Neural cell (in vitro differentiated cells): Measurements from ENCODE around the gene TNS2. TPM values are rescaled to one million over a fixed set of nuclear protein-coding genes. Genes with fewer than 3 reads are reported as not detected.

ENCODE experiments used
- H2AFZ ChIP-seq: fragments of 200-600, 300-800 bp; sonication (generic), shearing (Covaris generic); 2 replicates; pipeline ENCODE4 v1.6.0; 2014; ENCODE audit warnings: low read depth, mild to moderate bottlenecking, antibody characterized with exemption, low read length, moderate library complexity
- H3F3A ChIP-seq: fragments of 200-600 bp; shearing (Covaris generic); 2 replicates; pipeline ENCODE4 v1.6.1; 2016; ENCODE audit warnings: mild to moderate bottlenecking, moderate library complexity, mixed read lengths, antibody characterized with exemption, low read length; ENCODE audit not compliant: insufficient read depth, poor library complexity, severe bottlenecking
- H3K27ac ChIP-seq: fragments of 200-600, 300-800 bp; sonication (generic), shearing (Covaris generic); 2 replicates; pipeline ENCODE4 v1.5.1; 2014; ENCODE audit warnings: mild to moderate bottlenecking, low read length, moderate library complexity
- H3K27me3 ChIP-seq: fragments of 300-800, 200-600 bp; sonication (generic), shearing (Covaris generic); 2 replicates; pipeline ENCODE4 v1.6.0; 2014; ENCODE audit warnings: mild to moderate bottlenecking, low read depth, low read length, moderate library complexity; ENCODE audit not compliant: insufficient read depth
- H3K36me3 ChIP-seq: fragments of 300-800, 200-600 bp; sonication (generic), shearing (Covaris generic); 2 replicates; pipeline ENCODE4 v1.5.1; 2014; ENCODE audit warnings: mild to moderate bottlenecking, antibody characterized with exemption, low read length, moderate library complexity; ENCODE audit not compliant: insufficient read depth
- H3K4me2 ChIP-seq: fragments of 300-800, 200-600 bp; sonication (generic), shearing (Covaris generic); 2 replicates; pipeline ENCODE4 v1.6.0; 2014; ENCODE audit warnings: mild to moderate bottlenecking, low read length
- H3K4me3 ChIP-seq: fragments of 300-800, 200-600 bp; sonication (generic), shearing (Covaris generic); 2 replicates; pipeline ENCODE4 v1.5.1; 2014; ENCODE audit warnings: mild to moderate bottlenecking, low read length, moderate library complexity
- H3K79me2 ChIP-seq: fragments of 200-600 bp; shearing (Covaris generic); replicated peaks from 2 replicates; pipeline ENCODE4 v1.6.0; 2014; ENCODE audit warnings: mild to moderate bottlenecking, low read length, moderate library complexity; ENCODE audit not compliant: insufficient read depth
- H3K9ac ChIP-seq: fragments of 300-800, 200-600 bp; sonication (generic), shearing (Covaris generic); 2 replicates; pipeline ENCODE4 v1.6.1; 2016; ENCODE audit warnings: mild to moderate bottlenecking, low read length, mixed read lengths
- H3K9me2 ChIP-seq: fragments of 200-600 bp; shearing (Covaris generic); 2 replicates; pipeline ENCODE4 v1.6.1; 2016; ENCODE audit warnings: mild to moderate bottlenecking, low read length, mixed read lengths; ENCODE audit not compliant: insufficient read depth
- H3K9me3 ChIP-seq: fragments of 200-600, 300-800 bp; sonication (generic), shearing (Covaris generic); 2 replicates; pipeline ENCODE4 v1.6.1; 2016; ENCODE audit warnings: mild to moderate bottlenecking, mixed run types, low read length, moderate library complexity, mixed read lengths
- H4K20me1 ChIP-seq: fragments of 200-600 bp; shearing (Covaris generic); 2 replicates; pipeline ENCODE4 v1.6.1; 2016; ENCODE audit warnings: mild to moderate bottlenecking, mixed run types; ENCODE audit not compliant: insufficient read depth
- CTCF ChIP-seq: fragments of 450-650 bp; IDR thresholded peaks from 2 replicates; pipeline ENCODE4 v1.5.1; 2014; ENCODE audit warnings: antibody characterized with exemption, mild to moderate bottlenecking, moderate library complexity; ENCODE audit not compliant: poor library complexity, severe bottlenecking
- EP300 ChIP-seq: fragments of 450-650 bp; conservative IDR thresholded peaks from 2 replicates; pipeline ENCODE4 v1.6.1; 2014; ENCODE audit warnings: antibody characterized with exemption, mild to moderate bottlenecking, moderate library complexity; ENCODE audit not compliant: poor library complexity, severe bottlenecking
- EZH2 ChIP-seq: fragments of 200-600, 300-800 bp; shearing (Covaris generic), sonication (generic); IDR thresholded peaks from 2 replicates; pipeline ENCODE4 v1.6.1; 2014; ENCODE audit warnings: antibody characterized with exemption, low read length, borderline replicate concordance, mild to moderate bottlenecking; ENCODE audit not compliant: insufficient read depth, poor library complexity, severe bottlenecking
- MXI1 ChIP-seq: fragments of 450-650 bp; conservative IDR thresholded peaks from 2 replicates; pipeline ENCODE4 v1.6.1; 2014; ENCODE audit warnings: antibody characterized with exemption, mild to moderate bottlenecking; ENCODE audit not compliant: poor library complexity, severe bottlenecking
- POLR2AphosphoS5 ChIP-seq: IDR thresholded peaks from 2 replicates; pipeline ENCODE4 v1.6.1; 2012
- RAD21 ChIP-seq: fragments of 450-650 bp; conservative IDR thresholded peaks from 2 replicates; pipeline ENCODE4 v1.6.1; 2014; ENCODE audit warnings: antibody characterized with exemption, mild to moderate bottlenecking, moderate library complexity
- REST ChIP-seq: IDR thresholded peaks from 2 replicates; pipeline ENCODE4 v1.6.1; 2012; ENCODE audit warnings: borderline replicate concordance
- SMC3 ChIP-seq: fragments of 450-650 bp; conservative IDR thresholded peaks from 2 replicates; pipeline ENCODE4 v1.6.1; 2014; ENCODE audit warnings: antibody characterized with exemption, mild to moderate bottlenecking, moderate library complexity; ENCODE audit not compliant: poor library complexity
- TAF1 ChIP-seq: IDR thresholded peaks from 2 replicates; pipeline ENCODE4 v1.6.1; 2012; ENCODE audit warnings: low read depth
- polyA plus RNA-seq: library from polyadenylated mRNA; depleted of rRNA; stranded (reverse); fragments of >200 nt; gene quantifications from 2 replicates; pipeline ENCODE4 v1.2.3, GENCODE V29; 2014

Gene TNS2
- polyA plus RNA-seq, 1 donor from 2014 or later = 4.2 TPM

GRCh38 chr12:53058674-53059433 is 9.0 kb downstream of the TNS2 start:
- no peaks in the 10 kb centered on the region for H4K20me1 ChIP-seq
- no peak overlapping the region for H3K9ac ChIP-seq
- TF ChIP-seq MXI1 (no peak), POLR2AphosphoS5 (no peak), EP300 (no peak)
- H3K36me3 ChIP-seq = no peaks in the 10 kb centered on the region
- H3K27ac ChIP-seq = no peak overlapping the region
- H3K79me2 ChIP-seq = no peaks in the 10 kb centered on the region
- no peaks in the 10 kb centered on the region for H3K9me3 ChIP-seq
- no peaks in the 10 kb centered on the region for H3K9me2 ChIP-seq
- no peak overlapping the region for H3K4me2 ChIP-seq
- H2AFZ ChIP-seq = no peak overlapping the region
- no peaks in the 10 kb centered on the region for H3F3A ChIP-seq
- no peaks in the 10 kb centered on the region for H3K27me3 ChIP-seq
- no peak overlapping the region for H3K4me3 ChIP-seq

- Histone ChIP-seq H3K9ac (no peak overlapping the region), H3K4me2 (no peak overlapping the region), H3K79me2 (no peaks in the 10 kb centered on the region), H3K27me3 (no peaks in the 10 kb centered on the region), H3K9me2 (no peaks in the 10 kb centered on the region), H3K4me3 (no peak overlapping the region), H3F3A (no peaks in the 10 kb centered on the region), H2AFZ (no peak overlapping the region), H3K36me3 (no peaks in the 10 kb centered on the region), H3K27ac (no peak overlapping the region), H4K20me1 (no peaks in the 10 kb centered on the region), H3K9me3 (no peaks in the 10 kb centered on the region)
- TF ChIP-seq EZH2 = no peak
- TF ChIP-seq RAD21 = no peak
- peak; percentile 5 for TF ChIP-seq POLR2AphosphoS5
- TF ChIP-seq SMC3 = no peak
- no peak for TF ChIP-seq EP300
- no peak for TF ChIP-seq TAF1
- TF ChIP-seq REST = no peak
- no peak for TF ChIP-seq CTCF
- no peak for TF ChIP-seq MXI1
These were observed 9.7 kb downstream of the TNS2 start for GRCh38 chr12:53059434-53060063.
